Keratinocyte (primary cell): ENCODE measurements around the gene THBD. TPM values are rescaled to one million over a fixed set of nuclear protein-coding genes. Genes with fewer than 3 reads are reported as not detected.

Experiments
- DNase-seq: peaks from one replicate; pipeline ENCODE4 v3.0.0-alpha.2; 2011; ENCODE audit warnings: low read depth, missing footprints, low spot score
- FAIRE-seq: peaks from 2 replicates; lab custom pipeline; 2011; peaks lifted over from hg19 to GRCh38; lab: Jason Lieb, UNC
- H2AFZ ChIP-seq: 2 replicates; pipeline ENCODE4 v1.6.0; 2012; ENCODE audit warnings: low read length, control low read depth, inconsistent platforms; ENCODE audit not compliant: control insufficient read depth
- H3K27ac ChIP-seq: 2 replicates; pipeline ENCODE4 v1.5.1; 2011; ENCODE audit warnings: low read length; ENCODE audit not compliant: control insufficient read depth, insufficient read depth
- H3K27me3 ChIP-seq: 3 replicates; pipeline ENCODE4 v1.6.0; 2011; ENCODE audit warnings: low read length; ENCODE audit not compliant: control insufficient read depth, insufficient read depth; ENCODE audit errors: extremely low read depth
- H3K36me3 ChIP-seq, 2 experiments: 2 replicates in 1 of 2; 3 replicates in 1 of 2; pipeline ENCODE4 v1.5.1; 2011; ENCODE audit warnings: low read length in 2 of 2, mild to moderate bottlenecking in 1 of 2; ENCODE audit not compliant: control insufficient read depth in 2 of 2, insufficient read depth in 2 of 2; ENCODE audit errors: extremely low read depth in 1 of 2
- H3K4me1 ChIP-seq: 3 replicates; pipeline ENCODE4 v1.5.1; 2011; ENCODE audit warnings: low read length; ENCODE audit not compliant: control insufficient read depth, insufficient read depth; ENCODE audit errors: extremely low read depth
- H3K4me2 ChIP-seq: 3 replicates; pipeline ENCODE4 v1.6.0; 2011; ENCODE audit warnings: low read depth, low read length; ENCODE audit not compliant: control insufficient read depth, insufficient read depth; ENCODE audit errors: extremely low read depth
- H3K4me3 ChIP-seq, 3 experiments: fragments of 200-600 bp in 1 of 3; sonication (generic) in 1 of 3; 2 replicates in 2 of 3; 3 replicates in 1 of 3; pipeline ENCODE4 v1.5.1; 2011 to 2016; ENCODE audit warnings: low read length in 3 of 3, mild to moderate bottlenecking in 3 of 3, control low read depth in 2 of 3, inconsistent platforms in 1 of 3, low read depth in 1 of 3, mixed read lengths in 1 of 3, mixed run types in 1 of 3, moderate library complexity in 1 of 3; ENCODE audit not compliant: control insufficient read depth in 2 of 3, insufficient read depth in 2 of 3; ENCODE audit errors: extremely low read depth in 1 of 3
- H3K79me2 ChIP-seq: 2 replicates; pipeline ENCODE4 v1.6.0; 2012; ENCODE audit warnings: low read length; ENCODE audit not compliant: control insufficient read depth, insufficient read depth
- H3K9ac ChIP-seq: 3 replicates; pipeline ENCODE4 v1.6.0; 2011; ENCODE audit warnings: low read length; ENCODE audit not compliant: control insufficient read depth, insufficient read depth; ENCODE audit errors: extremely low read depth
- H3K9me1 ChIP-seq: 3 replicates; pipeline ENCODE4 v1.6.0; 2011; ENCODE audit warnings: low read length; ENCODE audit not compliant: control insufficient read depth, insufficient read depth; ENCODE audit errors: extremely low read depth
- H3K9me3 ChIP-seq: 2 replicates; pipeline ENCODE4 v1.5.1; 2012; ENCODE audit warnings: low read depth, low read length; ENCODE audit not compliant: control insufficient read depth
- H4K20me1 ChIP-seq: 3 replicates; pipeline ENCODE4 v1.6.0; 2011; ENCODE audit warnings: low read length; ENCODE audit not compliant: control insufficient read depth, insufficient read depth; ENCODE audit errors: extremely low read depth
- EZH2 ChIP-seq: IDR thresholded peaks from one replicate; pipeline ENCODE4 v1.6.1; 2012; ENCODE audit warnings: inconsistent platforms, mild to moderate bottlenecking, low read length, moderate library complexity
- dilution Hi-C: fragments of 300-500 bp; cut with MboI; formaldehyde crosslinking; loops from one replicate; pipeline ENCODE4 v1.7.0; 2020; ENCODE audit warnings: low sequenced_read_pairs; ENCODE audit not compliant: extremely low pct_ligation_motif_present
- polyA plus RNA-seq, 5 experiments: library from polyadenylated mRNA; depleted of rRNA in 3 of 5; stranded (reverse) in 3 of 5; stranded (forward) in 1 of 5; unstranded in 1 of 5; fragments of >200 nt; gene quantifications; 1 replicate in 1 of 5; 2 replicates in 3 of 5; 3 replicates in 1 of 5; pipeline versions ENCODE4 v1.2.1 to v1.2.3, GENCODE V29; 2011 to 2012; ENCODE audit warnings: missing spikeins in 2 of 5, low read depth in 1 of 5, low replicate concordance in 1 of 5
- TF ChIP-seq, protein P1 (sequence below), 3 experiments: IDR thresholded peaks in 1 of 3; conservative IDR thresholded peaks in 1 of 3; optimal IDR thresholded peaks in 1 of 3; 2 replicates in 2 of 3; 3 replicates in 1 of 3; pipeline versions ENCODE3 to v1.5.1; 2011; ENCODE audit warnings: low read length in 3 of 3, mild to moderate bottlenecking in 3 of 3, moderate library complexity in 2 of 3, control low read depth in 1 of 3, inconsistent platforms in 1 of 3; ENCODE audit not compliant: insufficient read depth in 2 of 3; ENCODE audit errors: extremely low read depth in 1 of 3

Gene THBD
- polyA plus RNA-seq, 1 donor (not counting 4 experiments of a cell fraction or from before 2014, with no cell fraction given), result 4.7 TPM

DNA sequence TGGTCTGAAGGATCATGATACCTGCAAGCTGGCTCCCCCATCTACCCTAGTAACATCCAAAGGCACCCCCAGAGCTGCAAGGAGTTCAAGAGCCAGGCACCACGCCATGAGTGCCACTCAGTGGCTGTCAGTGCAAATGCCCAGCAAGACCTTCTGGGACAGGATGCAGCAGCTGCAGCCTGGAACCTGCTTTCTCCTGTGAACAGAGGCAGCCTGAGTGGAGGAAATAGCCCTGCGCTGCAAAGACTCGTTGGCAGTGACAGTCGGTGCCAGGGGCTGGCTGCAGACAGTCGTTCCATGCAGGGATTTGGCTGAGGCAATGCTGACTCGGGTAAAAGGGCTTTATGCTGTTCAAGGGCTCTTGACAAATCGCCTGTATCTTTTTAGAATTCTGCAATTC is 30.1 kb downstream of the THBD start:
- DNase-seq (no peak), FAIRE-seq (no peak)
- H3K27ac ChIP-seq, result no peak overlapping the region
- no peak overlapping the region for H2AFZ ChIP-seq
- TF ChIP-seq EZH2, result no peak
- TF ChIP-seq, protein P1, sequence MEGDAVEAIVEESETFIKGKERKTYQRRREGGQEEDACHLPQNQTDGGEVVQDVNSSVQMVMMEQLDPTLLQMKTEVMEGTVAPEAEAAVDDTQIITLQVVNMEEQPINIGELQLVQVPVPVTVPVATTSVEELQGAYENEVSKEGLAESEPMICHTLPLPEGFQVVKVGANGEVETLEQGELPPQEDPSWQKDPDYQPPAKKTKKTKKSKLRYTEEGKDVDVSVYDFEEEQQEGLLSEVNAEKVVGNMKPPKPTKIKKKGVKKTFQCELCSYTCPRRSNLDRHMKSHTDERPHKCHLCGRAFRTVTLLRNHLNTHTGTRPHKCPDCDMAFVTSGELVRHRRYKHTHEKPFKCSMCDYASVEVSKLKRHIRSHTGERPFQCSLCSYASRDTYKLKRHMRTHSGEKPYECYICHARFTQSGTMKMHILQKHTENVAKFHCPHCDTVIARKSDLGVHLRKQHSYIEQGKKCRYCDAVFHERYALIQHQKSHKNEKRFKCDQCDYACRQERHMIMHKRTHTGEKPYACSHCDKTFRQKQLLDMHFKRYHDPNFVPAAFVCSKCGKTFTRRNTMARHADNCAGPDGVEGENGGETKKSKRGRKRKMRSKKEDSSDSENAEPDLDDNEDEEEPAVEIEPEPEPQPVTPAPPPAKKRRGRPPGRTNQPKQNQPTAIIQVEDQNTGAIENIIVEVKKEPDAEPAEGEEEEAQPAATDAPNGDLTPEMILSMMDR (optimal IDR thresholded peaks at IDR 0.05 in 1 of 3, IDR thresholded peaks at IDR 0.05 in 1 of 3, conservative IDR thresholded peaks at IDR 0.05 in 1 of 3; ENCODE audit: extremely low read depth in 1 of 3, insufficient read depth in 2 of 3, low read length in 3 of 3), result peak in 1 of 3 experiments; percentile 36
- dilution Hi-C loops, result no loop called here
- no peaks in the 10 kb centered on the region for H3K27me3 ChIP-seq
- no peaks in the 10 kb centered on the region for H3K79me2 ChIP-seq
- H3K4me2 ChIP-seq, result no peak overlapping the region
- H3K4me1 ChIP-seq, result no peaks in the 10 kb centered on the region
- H3K9me3 ChIP-seq, result no peaks in the 10 kb centered on the region
- no peaks in the 10 kb centered on the region for H3K36me3 ChIP-seq
- no peak overlapping the region for H3K4me3 ChIP-seq
- no peaks in the 10 kb centered on the region for H4K20me1 ChIP-seq
- H3K9ac ChIP-seq, result no peak overlapping the region
- no peaks in the 10 kb centered on the region for H3K9me1 ChIP-seq

DNA sequence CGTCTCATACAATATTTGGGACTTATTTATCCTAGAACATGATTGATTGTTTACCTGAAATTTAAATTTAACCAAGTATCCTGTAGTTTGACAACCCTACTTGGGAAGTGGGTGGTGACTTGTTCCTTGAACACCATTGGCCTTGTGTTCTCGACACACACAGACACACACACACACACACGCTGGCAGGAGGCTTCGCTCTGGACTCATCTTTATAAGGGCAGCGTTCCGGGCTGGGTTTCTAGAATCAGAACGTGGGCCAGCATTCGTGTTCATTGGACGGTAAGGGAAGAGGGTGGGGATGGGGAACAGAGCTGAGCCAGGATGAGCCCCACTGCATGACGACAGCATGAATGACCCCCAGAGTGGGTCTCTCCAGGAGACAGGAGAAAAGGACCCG is 30.5 kb downstream of the THBD start:
- Histone ChIP-seq H3K4me1 (no peaks in the 10 kb centered on the region), H4K20me1 (no peaks in the 10 kb centered on the region), H2AFZ (no peak overlapping the region), H3K9ac (no peak overlapping the region), H3K9me1 (no peaks in the 10 kb centered on the region), H3K79me2 (no peaks in the 10 kb centered on the region), H3K36me3 (no peaks in the 10 kb centered on the region), H3K27ac (no peak overlapping the region), H3K4me3 (no peak overlapping the region), H3K27me3 (no peaks in the 10 kb centered on the region), H3K4me2 (no peak overlapping the region), H3K9me3 (no peaks in the 10 kb centered on the region)
- no peak for FAIRE-seq
- dilution Hi-C loops, result no loop called here
- no peak for DNase-seq
- no peak for TF ChIP-seq EZH2
- TF ChIP-seq, protein P1 (optimal IDR thresholded peaks at IDR 0.05 in 1 of 3, IDR thresholded peaks at IDR 0.05 in 1 of 3, conservative IDR thresholded peaks at IDR 0.05 in 1 of 3; ENCODE audit: extremely low read depth in 1 of 3, insufficient read depth in 2 of 3, low read length in 3 of 3), result no peak
